PC-3 (cell line): ENCODE data around the gene PURA.

Source experiments
- EZH2 ChIP-seq: fragments of 300-600 bp; sonication (generic); IDR thresholded peaks from one replicate; pipeline ENCODE4 v1.6.1; 2017; ENCODE audit warnings: antibody characterized with exemption, mild to moderate bottlenecking, low read length; ENCODE audit not compliant: unreplicated experiment
- EZH2phosphoT487 ChIP-seq: fragments of 300-600 bp; sonication (generic); IDR thresholded peaks from 2 replicates; pipeline ENCODE4 v1.6.1; 2018; ENCODE audit warnings: mild to moderate bottlenecking, antibody characterized with exemption, low read length, borderline replicate concordance
- TF ChIP-seq, protein P1 (sequence below): fragments of 300-600 bp; sonication (generic); conservative IDR thresholded peaks from 2 replicates; pipeline ENCODE4 v1.5.1; 2017; ENCODE audit warnings: antibody characterized with exemption, low read depth, mild to moderate bottlenecking, low read length

DNA sequence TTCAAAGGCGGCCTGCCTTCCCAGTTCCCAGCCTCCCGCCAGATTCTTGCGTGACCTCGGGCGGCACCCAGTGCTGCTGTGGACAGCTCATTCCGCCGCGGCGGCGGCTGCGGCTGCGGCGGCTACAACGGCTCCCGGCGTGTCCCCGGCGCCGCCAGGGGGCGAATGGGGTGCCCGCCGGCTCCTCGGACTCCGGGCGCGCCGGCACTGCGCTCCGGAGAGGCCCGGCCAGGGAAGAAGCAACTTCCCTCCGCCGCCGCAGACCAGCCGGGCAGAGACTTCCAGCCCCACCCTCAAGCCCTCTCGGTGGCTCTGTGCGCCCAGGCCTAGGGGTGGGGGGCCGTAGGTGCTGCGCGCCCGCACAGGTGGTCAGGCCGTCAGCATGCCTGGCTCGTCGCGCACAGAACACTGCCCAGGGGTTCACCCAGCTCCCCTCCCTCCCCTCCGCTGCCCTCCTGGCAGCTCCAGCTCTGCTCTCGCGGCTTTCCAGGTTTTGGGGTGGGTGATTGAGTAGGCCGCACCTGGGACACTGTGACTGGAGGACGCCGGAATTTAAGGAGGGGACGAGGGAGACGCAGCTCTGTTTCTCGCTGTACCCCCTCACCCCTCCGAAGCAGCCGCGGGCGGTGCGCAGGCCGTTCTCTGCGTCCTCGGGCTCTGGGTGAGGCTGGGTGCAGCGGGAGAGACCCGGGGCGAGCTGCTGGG is 32.1 kb downstream of the PURA start:
- TF ChIP-seq, protein P1, sequence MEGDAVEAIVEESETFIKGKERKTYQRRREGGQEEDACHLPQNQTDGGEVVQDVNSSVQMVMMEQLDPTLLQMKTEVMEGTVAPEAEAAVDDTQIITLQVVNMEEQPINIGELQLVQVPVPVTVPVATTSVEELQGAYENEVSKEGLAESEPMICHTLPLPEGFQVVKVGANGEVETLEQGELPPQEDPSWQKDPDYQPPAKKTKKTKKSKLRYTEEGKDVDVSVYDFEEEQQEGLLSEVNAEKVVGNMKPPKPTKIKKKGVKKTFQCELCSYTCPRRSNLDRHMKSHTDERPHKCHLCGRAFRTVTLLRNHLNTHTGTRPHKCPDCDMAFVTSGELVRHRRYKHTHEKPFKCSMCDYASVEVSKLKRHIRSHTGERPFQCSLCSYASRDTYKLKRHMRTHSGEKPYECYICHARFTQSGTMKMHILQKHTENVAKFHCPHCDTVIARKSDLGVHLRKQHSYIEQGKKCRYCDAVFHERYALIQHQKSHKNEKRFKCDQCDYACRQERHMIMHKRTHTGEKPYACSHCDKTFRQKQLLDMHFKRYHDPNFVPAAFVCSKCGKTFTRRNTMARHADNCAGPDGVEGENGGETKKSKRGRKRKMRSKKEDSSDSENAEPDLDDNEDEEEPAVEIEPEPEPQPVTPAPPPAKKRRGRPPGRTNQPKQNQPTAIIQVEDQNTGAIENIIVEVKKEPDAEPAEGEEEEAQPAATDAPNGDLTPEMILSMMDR: peak; percentile 42; the same call in 1 of the 2 replicates
- no peak for TF ChIP-seq EZH2
- TF ChIP-seq EZH2phosphoT487: no peak
